GF-D8 (cell line): ENCODE measurements around the gene FAM72A.
"Not testable (repeated sequence)": the region's sequence is repeated elsewhere in the genome, so short reads cannot be mapped to it uniquely, and the experiment has no call there.

Experiments used
- DNase-seq: peaks from one replicate; lab custom pipeline; 2025; lab: John Stamatoyannopoulos, UW

FAM72A gene

GRCh38 chr1:206215600-206216392 lies 13.2 kb upstream of the FAM72A start:
- DNase-seq, result not testable (repeated sequence)

- not testable (repeated sequence) for DNase-seq
Observed at GRCh38 chr1:206210802-206211201, 8.2 kb upstream of the FAM72A start.

GRCh38 chr1:206205569-206205968 lies 2.9 kb upstream of the FAM72A start:
- DNase-seq, result not testable (repeated sequence)

GRCh38 chr1:206204871-206205270 lies 2.2 kb upstream of the FAM72A start:
- not testable (repeated sequence) for DNase-seq

GRCh38 chr1:206204159-206204511 lies 1.5 kb upstream of the FAM72A start:
- DNase-seq, result not testable (repeated sequence)

GRCh38 chr1:206203364-206204158 lies 922 bp upstream of the FAM72A start, which contains the start of gene SRGAP2:
TSS of gene SRGAP2 (plus strand) at chr1:206203541. CDS start at chr1:206205971, 2,430 bp downstream.
- DNase-seq, result peak; percentile 3

- DNase-seq, result not testable (repeated sequence)
Observed at GRCh38 chr1:206196748-206197424, 5.8 kb downstream of the FAM72A start.

GRCh38 chr1:206195182-206195581 lies 7.5 kb downstream of the FAM72A start:
- DNase-seq, result not testable (repeated sequence)

- DNase-seq, result not testable (repeated sequence)
Observed at GRCh38 chr1:206186826-206187225, 15.8 kb downstream of the FAM72A start.

- DNase-seq, result not testable (repeated sequence)
Observed at GRCh38 chr1:206185778-206186177, 16.9 kb downstream of the FAM72A start.

- not testable (repeated sequence) for DNase-seq
Observed at GRCh38 chr1:206183788-206184187, 18.9 kb downstream of the FAM72A start.

GRCh38 chr1:206182368-206183317 lies 20.0 kb downstream of the FAM72A start:
- DNase-seq, result peak; percentile 2

GRCh38 chr1:206179666-206180065 lies 23.0 kb downstream of the FAM72A start:
- not testable (repeated sequence) for DNase-seq

- not testable (repeated sequence) for DNase-seq
Observed at GRCh38 chr1:206178061-206178989, 24.3 kb downstream of the FAM72A start.

GRCh38 chr1:206176114-206176502 lies 26.5 kb downstream of the FAM72A start:
- DNase-seq, result not testable (repeated sequence)

GRCh38 chr1:206175459-206176113 lies 27.1 kb downstream of the FAM72A start:
- peak; percentile 0 for DNase-seq

- not testable (repeated sequence) for DNase-seq
Observed at GRCh38 chr1:206174182-206174868, 28.3 kb downstream of the FAM72A start.

- not testable (repeated sequence) for DNase-seq
Observed at GRCh38 chr1:206173110-206173719, 29.4 kb downstream of the FAM72A start.
